Activated CD4-positive, alpha-beta T cell treated with anti-CD3 and anti-CD28 coated beads, Interleukin-2, Interleukin-6, amounts not matched to agents 100 ng/mL and 50 ng/mL, durations not matched to agents 16 hours and 8 hours (primary cell): Measurements from ENCODE around the gene SCAMP1.
"Not testable (repeated sequence)": the region's sequence is repeated elsewhere in the genome, so short reads cannot be mapped to it uniquely, and the experiment has no call there.

Source experiments
- DNase-seq: peaks from one replicate; pipeline ENCODE4 v3.0.0-alpha.2; 2020

Gene SCAMP1

GRCh38 chr5:78359831-78360673, at the start of gene SCAMP1:
Gene SCAMP1, plus strand, starts transcription at chr5:78360617. Its CDS starts 55 bp downstream, at chr5:78360672.
- peak; percentile 94 for DNase-seq

DNA sequence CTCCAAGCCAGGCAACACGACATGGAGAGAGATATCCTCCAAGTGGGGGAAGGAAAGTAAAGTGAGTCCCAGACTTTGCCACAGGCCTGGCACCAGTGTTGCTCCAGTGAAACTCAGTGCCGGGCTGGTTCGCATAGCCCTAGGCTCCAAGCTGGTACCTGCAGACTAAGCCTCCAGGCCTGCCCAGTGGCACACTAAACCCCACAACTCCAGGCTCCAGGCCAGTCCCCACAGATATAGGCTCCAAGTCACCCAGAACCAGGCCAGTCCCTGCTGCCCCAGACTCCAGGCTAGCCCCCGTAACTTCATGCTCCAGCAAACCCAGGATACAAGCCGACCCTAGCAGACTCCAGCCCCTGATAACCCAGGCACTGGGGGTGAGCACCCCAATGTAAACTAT, 42.9 kb upstream of the SCAMP1 start:
- no peak for DNase-seq

- no peak for DNase-seq
Observed at GRCh38 chr5:78318337-78318736, 42.1 kb upstream of the SCAMP1 start.

DNA sequence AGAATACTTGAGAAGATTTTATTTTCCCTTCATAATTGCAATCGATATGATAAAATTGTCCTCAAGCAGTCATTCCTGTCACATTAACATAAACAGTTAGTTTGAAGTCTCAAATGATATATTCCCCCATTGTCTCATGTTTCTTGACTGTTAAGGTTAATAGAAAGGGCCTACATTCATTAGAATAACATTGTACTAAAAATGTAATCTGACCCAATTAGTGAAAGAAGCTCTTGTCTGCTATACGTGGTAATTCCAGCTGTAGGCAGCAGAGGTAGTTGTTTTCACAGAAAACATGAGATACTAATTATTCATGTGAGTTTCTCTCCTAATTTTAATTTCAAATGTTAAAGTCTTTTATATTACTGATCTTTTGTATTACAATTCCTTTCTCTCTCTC, 40.0 kb upstream of the SCAMP1 start:
- DNase-seq, result peak; percentile 6

DNA sequence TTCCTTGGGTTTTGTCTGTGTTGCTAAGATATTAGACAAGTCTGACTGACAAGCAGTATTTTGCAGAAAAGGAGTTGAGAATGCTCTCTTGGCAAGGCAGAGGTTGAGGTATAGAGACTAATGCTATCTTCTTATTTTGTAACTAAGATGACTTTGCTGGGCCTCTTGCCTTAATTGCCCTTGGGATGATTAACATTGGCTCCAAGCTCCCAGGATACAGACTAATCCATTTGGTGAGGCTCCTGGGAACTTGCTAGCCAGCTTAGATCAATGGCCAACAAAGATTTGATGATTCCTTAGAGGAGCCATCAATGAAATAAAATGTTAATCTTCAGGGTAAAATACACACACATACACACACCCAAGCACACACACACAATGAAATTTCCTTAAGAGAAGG, 37.2 kb upstream of the SCAMP1 start:
- no peak for DNase-seq

DNA sequence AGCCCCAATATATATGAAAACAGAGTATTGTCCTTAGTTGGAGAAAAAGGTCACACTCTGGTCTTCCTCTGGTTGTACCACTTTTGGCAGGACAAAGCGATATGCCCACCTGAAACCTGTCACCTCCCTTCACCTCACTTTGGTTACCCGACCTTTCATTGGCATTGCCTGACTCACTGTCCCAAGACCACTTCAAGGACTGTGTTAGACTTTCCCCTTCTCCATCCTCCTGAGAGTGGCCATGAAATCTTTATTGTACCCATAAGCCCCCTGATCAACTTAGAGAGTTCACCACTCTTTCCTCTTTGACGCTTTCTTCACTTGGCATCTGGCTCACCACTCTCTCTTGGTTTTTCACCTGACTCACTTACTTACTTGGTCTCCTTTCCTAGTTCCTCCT, 33.5 kb upstream of the SCAMP1 start:
- no peak for DNase-seq

GRCh38 chr5:78327761-78328510, 32.5 kb upstream of the SCAMP1 start:
- DNase-seq, result no peak

DNA sequence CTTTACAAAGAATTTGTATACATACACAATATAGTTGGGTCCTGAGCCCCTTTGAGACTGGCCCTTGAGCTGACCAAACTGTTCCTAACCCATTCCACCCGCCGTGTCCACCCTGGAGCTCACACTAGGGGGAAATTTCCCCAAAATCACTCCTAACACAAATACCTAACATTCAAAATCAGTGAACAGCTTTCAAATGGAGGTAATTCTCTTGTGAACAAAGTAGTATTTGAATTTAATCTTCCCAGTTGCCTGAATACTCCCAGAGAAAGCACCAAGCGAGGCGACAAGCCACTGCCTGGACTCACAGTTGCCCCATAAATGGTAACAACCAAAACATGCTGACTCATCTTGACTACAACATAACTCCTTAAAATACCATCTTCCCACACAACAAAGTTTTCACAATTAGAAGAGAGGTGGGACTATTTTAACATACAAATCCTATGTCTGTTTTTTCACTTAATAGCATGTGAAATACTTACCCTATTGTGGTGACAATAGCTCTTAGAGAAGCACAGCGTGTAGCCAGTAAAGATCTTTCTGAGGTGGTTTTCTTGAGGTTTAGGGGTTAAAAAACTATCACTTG, 31.7 kb upstream of the SCAMP1 start:
- DNase-seq, result no peak

- no peak for DNase-seq
Observed at GRCh38 chr5:78331523-78332080, 28.8 kb upstream of the SCAMP1 start.

DNA sequence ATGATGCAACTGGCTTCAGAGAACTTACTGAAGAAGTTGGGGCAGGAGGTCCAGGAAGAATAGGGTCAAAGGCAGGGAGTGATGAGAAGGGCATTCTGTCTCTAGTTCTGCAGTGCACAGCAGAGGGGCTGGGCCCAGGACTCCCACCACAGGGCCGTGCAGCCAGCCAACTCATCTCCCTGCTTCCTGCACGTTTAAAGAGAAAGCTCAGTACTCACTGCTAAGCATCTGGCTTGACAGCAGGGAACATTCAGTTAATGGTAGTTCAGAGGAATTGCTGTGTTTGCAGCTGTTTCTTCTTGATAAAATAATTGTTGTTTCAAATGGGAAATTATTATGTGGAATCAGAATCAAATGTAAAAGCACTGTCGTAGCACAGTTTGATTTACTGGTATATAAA, 25.6 kb upstream of the SCAMP1 start:
- no peak for DNase-seq

GRCh38 chr5:78335976-78336375, 24.4 kb upstream of the SCAMP1 start:
- no peak for DNase-seq

GRCh38 chr5:78336698-78337097, 23.7 kb upstream of the SCAMP1 start:
- DNase-seq, result no peak

- DNase-seq, result no peak
Observed at GRCh38 chr5:78339617-78340436, 20.6 kb upstream of the SCAMP1 start.

GRCh38 chr5:78341440-78341839, 19.0 kb upstream of the SCAMP1 start:
- no peak for DNase-seq

GRCh38 chr5:78345485-78345884, 14.9 kb upstream of the SCAMP1 start:
- DNase-seq, result no peak

DNA sequence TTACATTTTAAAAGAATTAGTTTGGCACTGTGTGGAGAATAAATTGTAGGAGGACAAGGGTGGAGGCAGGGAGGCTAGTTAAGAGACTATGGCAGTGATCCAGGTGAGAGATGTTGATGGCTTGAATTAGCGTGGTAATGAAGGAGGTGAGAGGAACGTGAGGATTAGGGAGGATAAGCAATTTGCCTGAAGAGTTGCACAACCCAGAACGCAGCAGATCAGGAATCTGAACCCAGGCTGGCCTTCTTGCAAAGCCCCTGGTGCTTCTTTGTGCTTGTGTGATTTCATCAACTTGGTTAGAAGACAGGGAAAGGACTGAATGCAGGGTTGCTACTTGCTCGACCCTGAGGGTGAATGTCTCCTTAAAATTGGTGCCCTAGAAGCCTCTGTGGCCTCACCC, 6.9 kb upstream of the SCAMP1 start:
- DNase-seq, result no peak

GRCh38 chr5:78354066-78354670, 6.2 kb upstream of the SCAMP1 start:
- DNase-seq, result no peak

DNA sequence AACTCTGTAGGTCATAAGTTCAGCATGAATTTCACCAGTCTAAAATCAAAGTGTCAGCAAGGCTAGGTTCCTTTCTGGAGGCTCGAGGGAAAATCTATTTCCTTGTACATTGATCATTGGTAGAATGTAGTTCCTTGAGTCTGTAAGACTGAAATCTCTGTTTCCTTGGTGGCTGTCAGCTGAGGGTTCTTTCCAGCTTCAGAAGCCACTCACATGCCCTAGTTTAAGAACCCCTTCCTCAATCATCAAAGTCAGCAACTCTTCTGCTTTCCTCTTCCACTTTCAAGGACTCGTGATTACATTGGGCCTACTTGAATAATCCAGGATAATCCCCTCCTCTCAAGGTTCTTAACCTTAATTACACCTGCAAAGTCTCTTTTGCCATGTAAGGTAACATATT, 4.9 kb upstream of the SCAMP1 start:
- DNase-seq, result no peak

- not testable (repeated sequence) for DNase-seq
Observed at GRCh38 chr5:78359455-78359830, 974 bp upstream of the SCAMP1 start.

DNA sequence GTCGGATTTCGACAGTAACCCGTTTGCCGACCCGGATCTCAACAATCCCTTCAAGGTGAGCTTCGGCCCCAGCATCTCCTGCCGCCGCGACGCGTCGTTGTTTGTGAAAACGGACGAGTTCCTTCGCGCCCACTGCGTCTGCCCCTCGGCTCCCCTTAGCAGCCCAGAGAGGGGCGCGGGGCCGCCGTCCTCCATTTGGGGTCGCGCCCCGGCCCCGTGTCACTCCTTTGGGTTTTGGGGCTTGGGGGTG, 182 bp downstream of the SCAMP1 start:
- no peak for DNase-seq

DNA sequence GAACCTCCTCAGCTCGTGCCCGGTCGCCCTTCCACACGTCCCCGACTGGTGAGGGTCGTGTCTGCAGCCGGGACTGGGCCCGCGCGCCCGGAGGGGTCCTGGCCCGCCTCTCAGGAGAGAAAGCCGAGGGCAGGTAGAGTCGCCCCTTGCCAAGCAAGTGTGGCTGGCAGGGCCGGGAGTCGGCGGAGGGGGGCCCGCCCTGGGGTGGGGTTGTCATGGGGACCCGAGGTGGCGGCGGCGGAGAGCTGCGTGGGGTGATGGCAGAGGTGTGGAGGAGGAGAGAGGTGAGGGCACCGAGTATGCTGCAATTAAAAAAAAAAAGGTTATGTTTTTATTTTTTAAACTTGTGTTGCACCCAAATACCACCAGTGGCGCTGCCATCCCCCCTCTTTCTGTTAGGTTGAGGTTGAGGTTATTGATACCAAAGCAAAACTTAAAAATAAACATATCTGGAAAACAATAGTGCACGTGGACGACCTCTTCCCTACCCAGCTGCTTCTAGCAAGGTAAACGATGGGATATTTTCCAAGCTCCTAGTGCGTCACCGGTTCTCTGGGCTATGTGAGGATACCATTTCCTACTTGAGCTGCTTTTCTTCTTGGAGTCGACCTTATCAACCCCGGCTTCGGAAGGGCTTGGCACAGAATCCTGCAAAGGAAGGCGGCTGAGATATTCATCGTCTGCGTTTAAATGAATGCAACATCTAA, 660 bp downstream of the SCAMP1 start:
- peak; percentile 60 for DNase-seq

GRCh38 chr5:78361631-78361993, 1.2 kb downstream of the SCAMP1 start:
- no peak for DNase-seq
